HepG2 (cell line): ENCODE data around the gene RBM34. TPM values are rescaled to one million over a fixed set of nuclear protein-coding genes. Genes with fewer than 3 reads are reported as not detected.
A peak's percentile ranks its signal among the peaks of the same experiment; 100 is the strongest.

ENCODE experiments used
- CREB1 ChIP-seq, 2 experiments: fragments of 450-650 bp in 1 of 2; IDR thresholded peaks; 2 replicates each; pipeline ENCODE4 v1.6.1; 2016 to 2017; ENCODE audit warnings: control low read depth in 1 of 2, mild to moderate bottlenecking in 1 of 2, missing compliant biosample characterization in 1 of 2, missing genetic modification characterization in 1 of 2
- FOXJ3 ChIP-seq: sonication (generic); formaldehyde crosslinking; IDR thresholded peaks from 2 replicates; pipeline ENCODE4 v1.4.0; 2020; ENCODE audit warnings: missing genetic modification reagents, mild to moderate bottlenecking, borderline replicate concordance
- FOXO4 ChIP-seq: sonication (generic); formaldehyde crosslinking; conservative IDR thresholded peaks from 2 replicates; pipeline ENCODE4 v1.8.1; 2023; ENCODE audit warnings: missing genetic modification reagents
- HIC2 ChIP-seq: sonication (generic); formaldehyde crosslinking; IDR thresholded peaks from 2 replicates; pipeline ENCODE4 v1.9.0; 2022; ENCODE audit warnings: low read depth, missing genetic modification reagents
- HMG20B ChIP-seq: conservative IDR thresholded peaks from 2 replicates; pipeline ENCODE4 v1.6.1; 2016; ENCODE audit warnings: missing genetic modification reagents, missing compliant biosample characterization
- HOMEZ ChIP-seq: IDR thresholded peaks from 2 replicates; pipeline ENCODE4 v1.6.1; 2016; ENCODE audit warnings: low read depth
- NAIF1 ChIP-seq: sonication (generic); formaldehyde crosslinking; IDR thresholded peaks from 2 replicates; pipeline ENCODE4 v1.5.0; 2020; ENCODE audit warnings: mild to moderate bottlenecking, missing genetic modification reagents, borderline replicate concordance
- NCOA2 ChIP-seq: sonication (generic); formaldehyde crosslinking; IDR thresholded peaks from 2 replicates; pipeline ENCODE4 v1.8.0; 2022; ENCODE audit warnings: inconsistent platforms
- NRL ChIP-seq: sonication (generic); formaldehyde crosslinking; IDR thresholded peaks from 2 replicates; pipeline ENCODE4 v1.5.0; 2020; ENCODE audit warnings: missing genetic modification reagents, mild to moderate bottlenecking, moderate library complexity, borderline replicate concordance
- RBM22 ChIP-seq: fragments of 200-400 bp; formaldehyde crosslinking; optimal IDR thresholded peaks from 2 replicates; pipeline ENCODE3; 2017; ENCODE audit warnings: mild to moderate bottlenecking, low read length, moderate library complexity
- SNAPC2 ChIP-seq: sonication (generic); formaldehyde crosslinking; IDR thresholded peaks from 2 replicates; pipeline ENCODE4 v1.8.1; 2022; ENCODE audit warnings: mild to moderate bottlenecking, missing genetic modification reagents
- TEF ChIP-seq: sonication (generic); formaldehyde crosslinking; IDR thresholded peaks from 2 replicates; pipeline ENCODE4 v1.5.0; 2020; ENCODE audit warnings: missing genetic modification reagents
- TRIM22 ChIP-seq: fragments of 450-650 bp; IDR thresholded peaks from 2 replicates; pipeline ENCODE4 v1.6.1; 2017
- ZNF224 ChIP-seq: sonication (generic); formaldehyde crosslinking; IDR thresholded peaks from 2 replicates; pipeline ENCODE4 v1.5.0; 2020; ENCODE audit warnings: mild to moderate bottlenecking, missing genetic modification reagents
- ZNF275 ChIP-seq: sonication (generic); formaldehyde crosslinking; IDR thresholded peaks from 2 replicates; pipeline ENCODE4 v1.8.0; 2022; ENCODE audit warnings: missing genetic modification reagents, mild to moderate bottlenecking, inconsistent platforms, borderline replicate concordance
- ZNF557 ChIP-seq: sonication (generic); formaldehyde crosslinking; IDR thresholded peaks from 2 replicates; pipeline ENCODE4 v1.4.0; 2020; ENCODE audit warnings: missing genetic modification reagents
- ZNF572 ChIP-seq: sonication (generic); formaldehyde crosslinking; IDR thresholded peaks from 2 replicates; pipeline ENCODE4 v1.5.1; 2020; ENCODE audit warnings: mild to moderate bottlenecking, missing genetic modification reagents
- ZNF629 ChIP-seq: sonication (generic); formaldehyde crosslinking; conservative IDR thresholded peaks from 2 replicates; pipeline ENCODE4 v1.5.0; 2020; ENCODE audit warnings: missing genetic modification reagents
- ZNF703 ChIP-seq: sonication (generic); formaldehyde crosslinking; IDR thresholded peaks from 2 replicates; pipeline ENCODE4 v1.5.1; 2020; ENCODE audit warnings: missing genetic modification reagents, mild to moderate bottlenecking, moderate library complexity, borderline replicate concordance
- polyA plus RNA-seq, 8 experiments: library from polyadenylated mRNA; depleted of rRNA in 3 of 8; stranded (reverse) in 7 of 8; unstranded in 1 of 8; fragments of >200 nt; fragmentation: Illumina TruSeq in 4 of 8; extraction: Trizol in 4 of 8; gene quantifications; 2 replicates each; pipeline versions ENCODE4 v1.2.1 to v1.2.3, GENCODE V29; 2011 to 2016; ENCODE audit warnings: low read depth in 4 of 8, missing spikeins in 1 of 8, mixed read lengths in 1 of 8; ENCODE audit not compliant: insufficient read depth in 1 of 8
- total RNA-seq, 5 experiments: library from RNA; depleted of rRNA; stranded (reverse); fragments of >200 nt; fragmentation: Illumina TruSeq; extraction: Trizol; gene quantifications; 2 replicates each; pipeline ENCODE4 v1.2.3, GENCODE V29; 2016; ENCODE audit warnings: low read depth in 1 of 5

Gene RBM34
- total and polyA plus RNA-seq, 2 of the 13 experiments (the other 11 are each of a cell fraction or from before 2014, with no cell fraction given): 34.7 to 73.0 TPM

GRCh38 chr1:235128456-235129328 is 32.4 kb downstream of the RBM34 start, which contains the start of gene TOMM20 (continued):
- TF ChIP-seq NAIF1 (CRISPR knock-in tag) (peak; percentile 77; the same call in 1 of the 2 replicates), HMG20B (CRISPR knock-in tag) (no peak), HIC2 (CRISPR knock-in tag) (peak; percentile 74; the same call in 1 of the 2 replicates), ZNF224 (peak; percentile 78; the same call in 1 of the 2 replicates), HOMEZ (CRISPR knock-in tag) (peak; percentile 32; the same call in 1 of the 2 replicates), SNAPC2 (0 out of 2 replicates have a peak, but pooled peaks have one; percentile 54), ZNF629 (CRISPR knock-in tag) (0 out of 2 replicates have a peak, but pooled peaks have one; percentile 30), ZNF557 (CRISPR knock-in tag) (no peak; the same call in 1 of the 2 replicates), ZNF275 (CRISPR knock-in tag) (peak; percentile 37; the same call in 1 of the 2 replicates), ZNF703 (no peak; the same call in 1 of the 2 replicates), CREB1 (IDR thresholded peaks at IDR 0.05) (peak; percentile 80), CREB1 (CRISPR knock-in tag; IDR thresholded peaks at IDR 0.05) (peak; percentile 90), ZNF572 (CRISPR knock-in tag) (no peak), FOXJ3 (CRISPR knock-in tag) (peak; percentile 77; the same call in 1 of the 2 replicates), NRL (CRISPR knock-in tag) (peak; percentile 86), TEF (0 out of 2 replicates have a peak, but pooled peaks have one; percentile 52), TRIM22 (no peak), NCOA2 (CRISPR knock-in tag) (peak; percentile 32; the same call in 1 of the 2 replicates), FOXO4 (CRISPR knock-in tag) (no peak), RBM22 (peak; percentile 47)
